Stimulated activated CD4-positive, alpha-beta T cell treated with anti-CD3 and anti-CD28 coated beads, Interleukin-2, amount 100 ng/mL, for 24 hours (primary cell): ENCODE results near the gene NKX1-2.
A peak's percentile ranks its signal among the peaks of the same experiment; 100 is the strongest.
"Not testable (repeated sequence)": the region's sequence is repeated elsewhere in the genome, so short reads cannot be mapped to it uniquely, and the experiment has no call there.

Experiments used
- DNase-seq, 2 donors: peaks; one replicate each; pipeline ENCODE4 v3.0.0-alpha.2; 2020

Gene NKX1-2

DNA sequence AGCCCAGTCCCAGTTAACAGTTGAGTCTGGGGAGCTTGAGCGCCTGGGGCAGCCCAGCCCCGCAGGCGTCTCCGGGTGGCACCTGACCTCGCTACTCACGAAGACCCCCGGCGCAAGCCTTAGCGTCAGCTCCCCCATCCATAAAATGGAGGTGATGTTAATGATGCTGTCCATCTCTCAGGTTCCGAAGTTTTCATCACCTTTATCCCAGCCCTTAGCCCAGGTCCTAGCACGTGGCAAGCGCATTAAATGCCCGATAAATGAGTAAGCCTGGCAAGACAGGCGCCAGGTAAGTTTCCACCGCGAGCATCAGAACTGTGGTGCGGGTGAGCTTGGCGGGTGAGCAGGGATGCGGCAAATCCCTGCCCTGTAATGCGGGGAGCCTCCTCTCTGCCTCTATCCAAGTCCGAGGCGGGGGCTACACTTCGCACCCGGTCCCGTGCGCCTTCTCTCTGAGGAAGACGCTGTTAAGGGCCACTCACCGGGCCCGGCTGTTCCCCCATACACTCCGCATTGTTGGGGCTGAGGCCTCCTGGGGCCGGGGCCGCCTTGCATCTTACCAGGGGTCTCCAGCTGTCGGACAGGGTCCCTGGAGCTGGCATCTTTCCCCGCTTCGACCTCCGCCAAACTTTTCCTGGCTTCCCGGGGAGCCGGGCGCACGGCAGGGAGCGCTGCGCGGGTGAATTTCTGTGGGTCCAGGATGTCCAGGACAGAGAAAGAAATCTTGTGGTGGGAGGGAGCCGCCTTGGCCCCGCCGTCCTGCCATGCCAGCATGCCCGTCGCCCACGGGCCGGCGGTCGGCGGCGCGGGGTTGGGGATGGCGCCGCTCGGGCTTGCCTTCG is 444 bp downstream of the NKX1-2 start:
- DNase-seq = no peak

GRCh38 chr10:124448696-124449169 is 1.1 kb downstream of the NKX1-2 start:
- no peak for DNase-seq

DNA sequence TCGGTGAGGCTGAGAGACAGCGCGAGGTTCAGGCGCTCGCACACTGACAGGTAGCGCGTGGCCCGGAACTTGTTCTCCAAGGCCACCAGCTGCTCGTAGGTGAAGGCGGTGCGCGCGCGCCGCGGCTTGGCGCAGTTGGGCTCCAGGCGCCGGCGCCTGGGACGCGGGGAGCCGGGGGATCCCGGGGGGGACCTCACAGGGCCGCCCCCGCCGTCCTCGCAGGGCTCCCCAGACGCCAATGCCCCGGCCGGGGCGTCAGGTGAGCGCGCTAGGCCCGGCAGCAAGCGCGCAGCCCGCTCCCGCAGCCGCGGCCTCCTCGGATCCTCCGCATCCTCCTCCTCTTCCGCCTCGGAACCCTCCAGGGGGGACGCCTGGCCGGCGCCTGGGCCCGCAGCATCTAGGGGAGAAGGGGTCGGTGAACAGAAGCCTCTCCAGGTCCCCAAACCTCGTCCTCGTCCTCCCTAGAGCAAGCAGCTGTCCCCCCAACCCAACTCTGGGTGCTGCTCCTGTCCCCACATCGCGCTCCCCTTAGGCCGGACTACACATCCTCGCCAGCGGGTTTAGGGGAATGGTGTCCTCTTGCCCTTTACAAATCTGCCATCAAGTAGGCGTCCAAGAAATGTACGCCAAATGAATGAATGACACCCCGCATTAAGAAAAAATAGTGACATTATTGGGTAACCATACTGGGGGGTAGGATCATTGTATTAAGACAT is 1.9 kb downstream of the NKX1-2 start:
- no peak for DNase-seq

DNA sequence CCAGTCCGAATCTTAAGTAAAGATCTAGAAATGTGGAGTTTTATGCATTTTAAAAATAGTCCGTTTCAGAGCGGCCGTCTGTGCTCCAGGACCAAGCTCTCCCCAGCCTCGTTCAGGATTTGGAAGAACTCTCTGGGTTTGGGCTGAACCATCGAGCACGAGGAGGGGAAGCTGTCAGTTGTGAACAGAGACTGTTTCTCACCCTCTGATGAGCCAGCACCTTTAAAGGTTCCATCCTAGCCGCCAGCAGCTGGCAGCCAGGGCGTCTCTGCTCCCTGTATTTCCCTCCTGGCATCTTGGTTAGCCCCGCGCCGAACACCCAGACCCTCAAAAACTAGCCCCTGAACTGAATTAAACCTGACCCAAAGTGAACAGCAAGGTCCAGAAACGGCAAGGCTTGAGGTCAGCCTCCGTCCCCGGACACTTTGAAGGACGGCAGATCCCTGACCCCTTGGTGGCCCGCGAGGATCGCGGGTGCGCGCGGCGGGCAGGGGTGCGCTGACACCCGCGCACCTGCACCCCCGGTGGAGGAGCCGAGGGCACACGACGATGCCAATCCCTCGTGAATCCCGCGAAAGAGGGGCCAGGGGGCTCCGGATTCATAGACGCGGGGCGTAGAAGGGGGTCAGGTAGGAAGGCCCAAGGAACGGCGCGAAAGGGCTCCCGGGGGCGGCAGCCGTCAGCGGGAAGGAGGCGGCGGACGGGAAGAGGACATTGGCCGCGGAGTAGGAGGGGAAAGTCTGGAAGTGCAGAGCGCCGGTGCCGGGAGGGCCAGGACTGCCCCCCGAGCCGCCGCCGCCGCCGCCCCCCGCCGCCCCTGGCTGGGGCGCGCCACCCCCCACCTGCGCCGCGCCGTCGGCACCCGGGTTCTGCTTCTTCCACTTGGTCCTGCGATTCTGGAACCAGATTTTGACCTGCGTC is 2.7 kb downstream of the NKX1-2 start:
- DNase-seq = no peak

DNA sequence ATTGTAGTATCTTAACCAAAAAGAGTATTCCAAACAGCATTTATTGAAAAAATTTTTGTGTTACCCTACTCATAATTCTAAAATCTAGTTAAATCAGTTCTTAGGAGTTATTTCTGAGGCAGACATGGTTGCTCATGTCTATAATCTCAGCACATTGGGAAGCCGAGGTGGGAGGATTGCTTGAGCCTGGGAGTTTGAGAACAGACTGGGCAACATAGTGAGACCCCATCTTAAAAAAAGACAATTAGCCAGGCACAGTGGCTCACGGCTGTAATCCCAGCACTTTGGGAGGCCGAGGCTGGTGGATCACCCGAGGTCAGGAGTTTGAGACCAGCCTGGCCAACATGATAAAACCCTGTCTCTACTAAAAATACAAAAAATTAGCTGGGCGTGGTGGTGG is 8.1 kb downstream of the NKX1-2 start:
- not testable (repeated sequence) for DNase-seq

DNA sequence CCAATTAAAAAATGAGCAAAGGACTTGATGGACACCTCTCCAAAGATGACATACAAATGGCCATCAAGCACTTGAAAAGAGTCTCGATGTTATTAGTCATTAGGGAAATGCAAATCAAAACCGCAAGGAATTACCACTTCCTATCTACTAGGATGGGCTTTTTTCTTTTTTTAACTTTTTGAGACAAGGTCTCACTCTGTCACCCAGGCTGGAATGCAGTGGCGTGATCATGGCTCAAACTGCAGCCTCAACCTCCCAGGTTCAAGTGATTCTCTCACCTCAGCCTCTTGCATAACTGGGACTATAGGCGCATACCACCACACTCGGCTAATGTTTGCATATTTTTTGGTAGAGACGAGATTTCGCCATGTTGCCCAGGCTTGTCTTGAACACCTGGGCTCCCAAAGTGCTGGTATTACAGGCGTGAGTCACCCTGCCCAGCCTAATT is 13.6 kb downstream of the NKX1-2 start:
- DNase-seq = no peak

GRCh38 chr10:124435683-124436082 is 14.2 kb downstream of the NKX1-2 start:
- not testable (repeated sequence) for DNase-seq

DNA sequence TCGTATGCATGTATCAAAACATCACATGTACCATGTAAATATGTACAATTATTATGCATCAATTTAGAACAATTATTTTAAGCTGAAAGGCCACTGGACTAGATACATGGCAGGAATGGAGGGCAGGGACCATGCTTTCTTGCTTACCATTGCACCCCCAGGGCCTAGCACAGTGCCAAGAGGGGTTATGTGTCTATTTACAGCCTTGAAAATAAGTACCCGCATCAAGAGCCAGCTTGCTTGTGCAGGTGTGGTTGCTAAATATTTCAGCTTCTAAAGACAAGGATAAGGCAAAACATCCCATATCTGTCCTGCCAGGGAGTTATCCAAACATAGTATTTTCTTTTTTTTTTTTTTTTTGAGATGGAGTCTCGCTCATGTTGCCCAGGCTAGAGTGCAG is 16.4 kb downstream of the NKX1-2 start:
- no peak for DNase-seq

GRCh38 chr10:124430077-124430476 is 19.8 kb downstream of the NKX1-2 start:
- DNase-seq = no peak

DNA sequence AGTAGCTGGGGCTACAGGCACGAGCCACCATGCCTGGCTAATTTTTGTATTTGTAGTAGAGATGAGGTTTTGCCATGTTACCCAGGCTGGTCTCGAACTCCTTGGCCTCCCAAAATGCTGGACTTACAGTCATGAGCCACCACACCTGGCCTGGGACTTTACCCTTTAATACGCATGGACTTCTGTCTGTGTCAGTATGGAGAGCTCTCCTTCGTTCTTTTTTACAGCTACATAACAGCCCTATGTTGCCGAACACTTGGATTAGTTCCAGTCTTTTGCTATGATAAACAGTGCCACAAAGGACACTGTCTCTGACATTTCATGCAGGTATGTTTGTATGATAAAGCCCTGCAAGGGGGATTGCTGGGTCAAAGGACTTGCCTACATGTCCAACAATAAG is 20.3 kb downstream of the NKX1-2 start:
- DNase-seq = no peak

- no peak for DNase-seq
Observed at GRCh38 chr10:124428207-124428777, 21.5 kb downstream of the NKX1-2 start.

DNA sequence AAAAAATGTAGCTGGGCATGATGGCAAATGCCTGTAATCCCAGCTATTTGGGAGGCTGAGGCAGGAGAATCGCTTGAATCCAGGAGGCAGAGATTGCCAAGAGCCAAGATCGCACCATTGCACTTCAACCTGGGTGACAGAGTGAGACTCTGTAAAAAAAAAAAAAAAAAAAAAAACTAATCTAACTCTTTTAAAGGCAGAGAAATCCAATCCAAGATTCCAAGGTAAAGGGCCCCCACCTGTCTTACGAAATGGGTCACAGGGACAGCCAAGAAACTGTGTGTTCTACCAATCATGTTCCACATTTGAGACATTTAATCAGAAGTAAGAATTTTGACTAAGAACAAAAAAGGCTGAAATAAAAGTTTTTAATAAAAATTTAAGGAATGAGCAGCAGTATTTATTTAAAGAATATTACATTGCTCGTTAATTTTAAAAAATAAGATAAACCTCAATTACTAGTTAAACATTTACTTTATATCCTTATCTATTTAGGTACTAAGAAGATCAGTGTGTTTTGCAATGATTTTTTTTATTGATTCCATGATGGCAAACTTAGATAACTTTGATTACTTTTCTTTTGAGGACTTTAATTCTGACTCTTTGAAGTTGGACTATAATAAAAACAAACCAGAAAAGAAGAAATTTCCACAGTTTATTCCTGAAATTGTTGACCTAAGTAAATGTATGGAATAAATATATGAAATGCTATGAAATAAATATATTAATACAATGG is 24.4 kb downstream of the NKX1-2 start:
- DNase-seq = no peak

DNA sequence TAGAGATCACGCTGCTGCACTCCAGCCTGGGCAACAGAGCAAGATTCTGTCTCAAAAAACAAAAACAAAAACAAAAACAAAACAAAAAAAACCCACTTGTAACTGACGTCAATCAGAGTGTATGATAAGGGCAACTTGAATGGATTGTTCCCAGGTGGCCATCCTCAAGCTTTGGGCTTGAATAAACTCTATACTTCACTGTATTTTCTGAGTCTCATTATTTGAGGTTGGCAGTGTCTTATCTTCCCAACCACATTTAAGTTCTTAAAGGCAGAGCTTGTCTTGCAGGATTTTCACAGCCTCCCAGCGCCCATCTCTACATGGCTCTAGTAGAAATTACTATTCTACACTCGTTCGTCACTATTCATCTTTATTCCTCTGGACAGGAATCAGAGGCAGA is 26.0 kb downstream of the NKX1-2 start:
- no peak for DNase-seq

DNA sequence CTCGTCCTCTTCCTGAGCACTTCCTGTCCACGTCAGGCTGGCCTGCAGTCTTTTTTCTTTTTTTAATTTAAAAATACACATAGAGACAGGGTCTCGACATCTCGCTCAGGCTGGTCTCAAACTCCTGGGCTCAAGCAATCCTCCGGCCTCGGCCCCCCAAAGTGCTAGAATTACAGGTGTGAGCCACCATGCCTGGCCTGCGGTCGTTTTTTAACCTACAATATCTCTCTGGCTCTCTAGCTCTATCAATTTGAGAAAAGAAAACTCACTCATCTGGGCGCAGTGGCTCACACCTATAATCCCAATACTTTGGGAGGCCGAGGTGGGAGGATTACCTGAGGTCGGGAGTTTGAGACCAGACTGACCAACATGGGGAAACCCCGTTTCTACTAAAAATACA is 27.1 kb downstream of the NKX1-2 start:
- DNase-seq = no peak

DNA sequence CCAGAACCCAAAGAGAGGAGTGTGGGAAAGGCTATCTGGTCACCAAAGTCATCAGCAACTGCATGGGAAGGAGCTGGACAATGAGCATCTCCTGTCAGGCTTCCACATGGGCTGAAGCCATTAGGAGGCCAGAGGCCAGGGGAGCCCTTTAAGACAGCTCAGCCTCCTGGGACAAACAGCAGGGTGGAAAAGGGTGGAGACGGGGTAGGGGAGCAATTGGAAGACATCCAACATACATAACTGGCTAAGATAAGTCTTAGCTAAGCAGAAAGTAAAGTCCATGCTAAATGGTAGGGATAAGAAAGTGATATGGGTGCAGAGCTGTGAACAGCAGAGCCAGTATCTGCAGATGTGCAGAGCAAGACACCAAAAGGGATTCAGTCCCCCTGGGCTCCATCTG is 29.6 kb downstream of the NKX1-2 start:
- no peak for DNase-seq

DNA sequence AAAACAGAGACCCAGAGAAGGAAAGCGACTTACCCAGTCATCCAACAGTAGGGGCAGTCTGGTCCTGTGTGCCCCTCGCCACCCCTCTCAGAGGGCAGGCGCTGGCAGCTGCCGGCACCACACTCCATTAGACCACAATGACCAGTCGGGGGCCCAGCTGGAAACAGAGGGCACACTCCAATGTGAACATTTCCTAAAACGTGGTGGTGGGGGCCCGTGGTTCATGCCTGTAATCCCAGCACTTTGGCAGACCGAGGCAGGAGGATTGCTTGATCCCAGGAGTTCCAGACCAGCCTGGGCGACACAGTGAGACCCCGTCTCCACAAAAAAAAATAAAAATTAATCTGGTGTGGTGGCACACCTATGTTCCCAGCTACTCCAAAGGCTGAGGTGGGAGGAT is 30.2 kb downstream of the NKX1-2 start:
- DNase-seq = no peak

DNA sequence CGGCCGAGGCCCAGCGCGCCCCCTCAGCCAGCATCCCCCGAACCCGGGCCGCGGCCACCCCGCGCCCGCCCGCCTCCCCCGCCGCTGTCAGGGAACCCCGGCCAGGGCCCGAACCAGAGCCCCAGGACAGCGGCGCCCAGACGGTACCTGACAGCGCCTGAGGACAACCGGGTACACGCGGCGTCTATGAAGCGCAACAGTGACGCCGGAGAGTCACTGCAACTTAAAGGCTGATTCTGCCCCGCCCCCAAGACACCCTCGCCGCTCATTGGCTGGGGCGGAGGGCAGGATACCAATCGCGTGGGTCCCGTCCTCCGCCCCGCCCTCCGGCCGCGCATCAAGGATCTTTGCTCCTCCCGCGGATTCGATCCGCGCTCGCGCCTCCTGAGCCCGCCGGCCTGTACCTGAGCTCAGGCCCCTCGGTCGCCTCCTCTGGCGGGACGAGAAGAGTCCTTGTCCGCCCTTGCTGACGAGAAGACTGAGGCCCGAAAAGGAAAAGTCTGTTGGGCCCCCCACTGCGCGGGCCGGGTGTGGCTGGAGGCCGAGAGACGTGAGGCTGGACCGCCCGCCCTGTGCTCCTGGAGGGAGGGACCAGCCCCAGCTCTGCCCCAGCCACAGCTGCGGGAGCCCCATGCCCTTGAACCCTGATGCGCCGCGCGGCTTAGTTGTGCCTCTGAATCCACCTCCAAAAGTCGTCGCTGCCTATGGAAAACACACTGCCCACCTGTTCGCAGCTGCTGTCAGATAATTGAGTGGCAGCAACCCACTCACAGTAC is 30.9 kb downstream of the NKX1-2 start, which contains the start of gene OAT:
Gene OAT, minus strand, starts transcription at position 198 of the 776 bp plus-strand sequence. CDS start 6,752 bp downstream, outside the sequence.
- peak; percentile 96 to 97 for DNase-seq

GRCh38 chr10:124417895-124418725 is 31.7 kb downstream of the NKX1-2 start:
- peak; percentile 50 to 60 for DNase-seq

DNA sequence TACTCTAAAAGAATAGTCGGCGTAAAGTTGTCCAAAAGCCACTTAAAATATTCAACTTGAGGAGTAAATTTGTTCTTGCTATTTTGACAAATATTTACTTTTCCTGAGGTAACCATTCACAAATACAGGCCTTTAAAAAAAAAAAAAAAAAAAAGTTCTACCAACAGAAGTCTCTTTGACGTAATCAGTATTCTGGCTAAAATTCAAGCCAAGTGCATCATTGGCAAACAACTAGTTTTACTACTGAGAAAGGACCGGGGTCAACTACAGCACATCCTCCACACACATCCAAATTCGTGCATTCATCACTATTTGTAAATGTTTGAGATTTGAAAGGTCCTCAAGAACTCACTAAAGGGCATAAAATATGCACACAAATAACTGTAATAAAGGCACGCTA is 33.1 kb downstream of the NKX1-2 start:
- no peak for DNase-seq

DNA sequence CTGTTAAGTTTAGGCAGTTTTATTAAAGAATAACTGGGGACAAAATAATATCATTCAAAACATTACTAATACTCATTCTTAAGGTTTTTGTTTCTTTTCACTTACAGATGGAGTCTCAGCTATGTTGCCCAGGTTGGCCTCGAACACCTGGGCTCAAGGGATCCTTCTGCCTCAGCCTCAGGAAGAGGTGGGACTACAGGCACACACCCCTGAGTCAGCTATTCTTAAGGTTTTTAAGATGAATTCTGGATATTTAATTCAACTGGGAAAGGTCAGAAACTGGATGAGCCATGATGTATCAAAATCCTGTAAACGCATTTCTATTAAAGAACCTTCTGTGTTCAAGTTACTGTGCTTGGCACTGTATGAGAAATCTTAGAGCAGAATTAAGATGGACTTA is 34.6 kb downstream of the NKX1-2 start:
- DNase-seq = no peak
